Measurements from ENCODE around the gene CMPK1. TPM values are rescaled to one million over a fixed set of nuclear protein-coding genes. Genes with fewer than 3 reads are reported as not detected.

Gene CMPK1
- total and polyA plus RNA-seq, 11 donors = 37.0 to 88.7 (median 72.5) TPM

DNA sequence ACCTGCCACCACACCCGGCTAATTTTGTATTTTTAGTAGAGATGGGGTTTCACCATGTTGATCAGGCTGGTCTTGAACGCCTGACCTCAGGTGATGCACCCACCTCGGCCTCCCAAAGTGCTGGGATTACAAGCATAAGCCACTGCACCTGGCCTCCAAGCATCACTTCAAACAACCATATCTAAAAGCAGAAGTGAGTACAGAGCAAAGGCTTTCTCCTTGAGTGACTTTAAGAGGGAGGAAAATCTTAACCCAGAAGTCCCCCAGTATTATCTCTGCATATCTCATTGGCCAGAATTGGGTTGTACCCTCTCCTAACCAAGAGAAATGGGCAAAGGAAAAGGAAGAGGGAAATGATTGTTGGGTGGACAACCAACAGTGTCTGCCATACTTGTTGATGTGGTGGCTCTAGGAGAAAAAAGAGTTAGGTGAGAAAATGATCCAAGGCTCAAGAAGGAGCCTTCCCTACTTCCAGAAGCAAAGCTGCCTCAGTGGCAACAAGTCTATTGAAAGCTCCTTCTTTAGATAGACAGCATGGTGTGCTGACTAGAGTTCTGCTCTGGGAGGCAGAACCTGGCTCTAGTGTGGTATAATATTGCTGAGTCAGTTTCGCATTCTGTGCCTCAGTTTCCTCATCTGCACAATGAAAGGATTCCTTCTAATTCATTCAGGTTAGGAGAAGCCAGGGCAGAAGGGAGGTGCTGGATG is 65.7 kb downstream of the CMPK1 start:
- intact Hi-C loops (cut with DNase I) = no loop called here
- H3K9me3 ChIP-seq = no peaks in the 10 kb centered on the region
- no peak overlapping the region for H3K27ac ChIP-seq
- no peak overlapping the region for H3K4me3 ChIP-seq
- H3K27me3 ChIP-seq = peaks cover 0 to 50% (median 7%) of the 10 kb centered on the region in 9 donors
- ATAC-seq (no peak), DNase-seq (no peak)
- no peak for TF ChIP-seq POLR2A (IDR thresholded peaks at IDR 0.05)
- TF ChIP-seq, protein P1, sequence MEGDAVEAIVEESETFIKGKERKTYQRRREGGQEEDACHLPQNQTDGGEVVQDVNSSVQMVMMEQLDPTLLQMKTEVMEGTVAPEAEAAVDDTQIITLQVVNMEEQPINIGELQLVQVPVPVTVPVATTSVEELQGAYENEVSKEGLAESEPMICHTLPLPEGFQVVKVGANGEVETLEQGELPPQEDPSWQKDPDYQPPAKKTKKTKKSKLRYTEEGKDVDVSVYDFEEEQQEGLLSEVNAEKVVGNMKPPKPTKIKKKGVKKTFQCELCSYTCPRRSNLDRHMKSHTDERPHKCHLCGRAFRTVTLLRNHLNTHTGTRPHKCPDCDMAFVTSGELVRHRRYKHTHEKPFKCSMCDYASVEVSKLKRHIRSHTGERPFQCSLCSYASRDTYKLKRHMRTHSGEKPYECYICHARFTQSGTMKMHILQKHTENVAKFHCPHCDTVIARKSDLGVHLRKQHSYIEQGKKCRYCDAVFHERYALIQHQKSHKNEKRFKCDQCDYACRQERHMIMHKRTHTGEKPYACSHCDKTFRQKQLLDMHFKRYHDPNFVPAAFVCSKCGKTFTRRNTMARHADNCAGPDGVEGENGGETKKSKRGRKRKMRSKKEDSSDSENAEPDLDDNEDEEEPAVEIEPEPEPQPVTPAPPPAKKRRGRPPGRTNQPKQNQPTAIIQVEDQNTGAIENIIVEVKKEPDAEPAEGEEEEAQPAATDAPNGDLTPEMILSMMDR (IDR thresholded peaks at IDR 0.05) = no peak
- H3K36me3 ChIP-seq = no peaks in the 10 kb centered on the region
- WGBS, 4 donors = 87 to 98% (median 94%) methylated on average over 4 of the region's 4 CpGs
- no peaks in the 10 kb centered on the region for H3K4me1 ChIP-seq

DNA sequence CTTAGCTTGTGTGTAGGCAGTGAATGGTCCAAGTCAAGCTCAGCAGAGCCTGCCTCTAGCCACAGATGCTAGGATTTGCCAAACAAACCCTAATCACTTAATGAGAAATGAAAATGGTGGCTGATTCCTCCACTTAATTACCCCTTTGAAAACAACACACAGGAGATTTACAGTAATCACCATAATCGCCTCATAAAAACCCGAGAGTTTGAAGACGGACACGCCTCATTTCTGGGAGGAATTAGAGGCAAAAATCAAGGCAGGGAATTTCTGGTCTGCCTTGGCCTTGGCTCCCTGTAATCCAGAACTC is 66.2 kb downstream of the CMPK1 start:
- Histone ChIP-seq H3K4me3 (no peak overlapping the region), H3K27ac (no peak overlapping the region), H3K9me3 (no peaks in the 10 kb centered on the region), H3K4me1 (no peaks in the 10 kb centered on the region), H3K36me3 (no peaks in the 10 kb centered on the region), H3K27me3 (peaks cover 0 to 51% (median 7%) of the 10 kb centered on the region in 9 donors)
- no peak for TF ChIP-seq POLR2A (IDR thresholded peaks at IDR 0.05)
- TF ChIP-seq, protein P1 (IDR thresholded peaks at IDR 0.05) = no peak
- ATAC-seq (no peak), DNase-seq (no peak)
- intact Hi-C loops (cut with DNase I) = no loop called here
- WGBS, 4 donors = 91 to 96% (median 95%) methylated on average over 4 of the region's 4 CpGs

DNA sequence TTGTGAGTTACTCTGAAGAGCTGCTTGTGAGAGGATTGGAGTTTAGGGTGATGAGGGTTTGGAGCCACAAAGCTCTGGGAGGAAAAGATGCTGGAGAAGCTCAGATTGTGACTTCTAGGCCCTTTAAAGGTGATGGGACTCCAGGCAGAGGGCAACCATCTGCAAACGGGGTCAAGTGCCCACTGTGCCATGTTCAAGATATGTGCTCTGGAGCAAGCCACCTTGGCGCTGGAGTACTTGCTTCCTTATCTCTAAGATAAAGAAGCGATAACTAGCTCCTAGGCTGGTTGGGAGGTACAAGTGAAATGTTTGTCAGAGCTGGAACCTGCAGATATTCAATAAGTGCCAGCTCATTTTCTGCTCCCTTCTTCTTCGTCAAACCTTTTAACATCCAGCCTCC is 68.2 kb downstream of the CMPK1 start:
- no peak overlapping the region for H3K27ac ChIP-seq
- no peak overlapping the region for H3K4me3 ChIP-seq
- no peaks in the 10 kb centered on the region for H3K9me3 ChIP-seq
- ATAC-seq (no peak), DNase-seq (no peak)
- WGBS, 4 donors = 61 to 77% (median 63%) methylated on average over 4 of the region's 4 CpGs
- no peaks in the 10 kb centered on the region for H3K4me1 ChIP-seq
- peaks cover 0 to 49% (median 7%) of the 10 kb centered on the region in 9 donors for H3K27me3 ChIP-seq
- TF ChIP-seq POLR2A (IDR thresholded peaks at IDR 0.05) = no peak
- TF ChIP-seq, protein P1 (IDR thresholded peaks at IDR 0.05) = no peak
- intact Hi-C loops (cut with DNase I) = no loop called here
- no peaks in the 10 kb centered on the region for H3K36me3 ChIP-seq

DNA sequence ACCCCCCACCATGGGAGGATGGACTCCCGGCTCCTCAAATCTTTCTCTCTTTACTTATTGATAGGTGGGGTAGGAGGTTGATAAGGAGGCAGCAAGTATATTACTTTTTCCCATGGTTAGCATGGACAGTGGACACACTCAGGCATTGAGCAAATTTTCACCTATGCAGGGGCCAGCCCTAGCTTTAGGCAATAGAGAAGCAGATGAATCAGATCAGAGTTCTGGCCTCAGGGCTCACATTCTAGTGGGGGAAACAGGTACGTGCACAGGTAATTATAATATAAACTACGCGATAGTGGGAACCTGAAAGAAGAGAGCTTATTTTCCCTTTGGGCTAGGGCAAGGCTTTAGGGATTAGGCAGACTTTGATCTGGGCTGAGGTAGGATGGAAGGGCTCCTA is 69.0 kb downstream of the CMPK1 start:
- peaks cover 0 to 44% (median 7%) of the 10 kb centered on the region in 9 donors for H3K27me3 ChIP-seq

More for the DNA sequence above, 69.0 kb downstream of the CMPK1 start:
- no peak for TF ChIP-seq POLR2A (IDR thresholded peaks at IDR 0.05)
- TF ChIP-seq, protein P1 (IDR thresholded peaks at IDR 0.05) = no peak
- DNase-seq = no peak
- no peak for ATAC-seq
- intact Hi-C loops (cut with DNase I) = no loop called here
- no peak overlapping the region for H3K4me3 ChIP-seq
- H3K9me3 ChIP-seq = no peaks in the 10 kb centered on the region
- no peaks in the 10 kb centered on the region for H3K4me1 ChIP-seq
- H3K36me3 ChIP-seq = no peaks in the 10 kb centered on the region
- 89 to 91% (median 90%) methylated on average over 4 of the region's 4 CpGs for WGBS, 4 donors
- H3K27ac ChIP-seq = no peak overlapping the region

All from heart left ventricle (tissue), 16 donors.